ENCODE results near the gene MUC5AC.

The MUC5AC gene

GRCh38 chr11:1230121-1230455 lies 72.3 kb downstream of the MUC5AC start:
- TF ChIP-seq CTCF (IDR thresholded peaks at IDR 0.05; ENCODE audit: borderline replicate concordance, insufficient read depth, low read depth, low read length), result no peak
- no peak overlapping the region for H3K4me3 ChIP-seq (ENCODE audit: low read depth, low read length)

GRCh38 chr11:1230456-1231395 lies 73.0 kb downstream of the MUC5AC start:
- no peak overlapping the region for H3K4me3 ChIP-seq (ENCODE audit: low read depth, low read length)
- no peak for TF ChIP-seq CTCF (IDR thresholded peaks at IDR 0.05; ENCODE audit: borderline replicate concordance, insufficient read depth, low read depth, low read length)

GRCh38 chr11:1231396-1232020 lies 73.8 kb downstream of the MUC5AC start:
- no peak for TF ChIP-seq CTCF (IDR thresholded peaks at IDR 0.05; ENCODE audit: borderline replicate concordance, insufficient read depth, low read depth, low read length)
- no peak overlapping the region for H3K4me3 ChIP-seq (ENCODE audit: low read depth, low read length)

- H3K4me3 ChIP-seq (ENCODE audit: low read depth, low read length), result no peak overlapping the region
- no peak for TF ChIP-seq CTCF (IDR thresholded peaks at IDR 0.05; ENCODE audit: borderline replicate concordance, insufficient read depth, low read depth, low read length)
These were observed 74.5 kb downstream of the MUC5AC start for GRCh38 chr11:1232021-1232882.

- no peak for TF ChIP-seq CTCF (IDR thresholded peaks at IDR 0.05; ENCODE audit: borderline replicate concordance, insufficient read depth, low read depth, low read length)
- no peak overlapping the region for H3K4me3 ChIP-seq (ENCODE audit: low read depth, low read length)
These were observed 75.1 kb downstream of the MUC5AC start for GRCh38 chr11:1232883-1233321.

GRCh38 chr11:1233351-1234053 lies 75.7 kb downstream of the MUC5AC start:
- H3K4me3 ChIP-seq (ENCODE audit: low read depth, low read length), result no peak overlapping the region
- no peak for TF ChIP-seq CTCF (IDR thresholded peaks at IDR 0.05; ENCODE audit: borderline replicate concordance, insufficient read depth, low read depth, low read length)

Measured in GM12875 (cell line).